SJSA1 (cell line): ENCODE data around the gene RBM4B. TPM values are rescaled to one million over a fixed set of nuclear protein-coding genes. Genes with fewer than 3 reads are reported as not detected.

Source experiments
- DNase-seq, 2 experiments: peaks; one replicate each; pipeline ENCODE4 v3.0.0-alpha.2; 2015 to 2020; ENCODE audit warnings: low spot score in 2 of 2, low read depth in 1 of 2
- H3K27ac ChIP-seq: fragments of 250-450 bp; sonication (Bioruptor Pico); 2 replicates; pipeline ENCODE4 v1.5.1; 2020; ENCODE audit warnings: mild to moderate bottlenecking, moderate library complexity
- H3K27me3 ChIP-seq: fragments of 250-450 bp; sonication (Bioruptor Pico); replicated peaks from 2 replicates; pipeline ENCODE4 v1.5.1; 2020; ENCODE audit warnings: mild to moderate bottlenecking, moderate library complexity
- H3K36me3 ChIP-seq: fragments of 250-450 bp; sonication (Bioruptor Pico); 2 replicates; pipeline ENCODE4 v1.5.1; 2020; ENCODE audit warnings: mild to moderate bottlenecking
- H3K4me1 ChIP-seq: fragments of 250-450 bp; sonication (Bioruptor Pico); replicated peaks from 2 replicates; pipeline ENCODE4 v1.6.1; 2021; ENCODE audit warnings: mild to moderate bottlenecking
- H3K4me3 ChIP-seq: fragments of 250-450 bp; sonication (Bioruptor Pico); 2 replicates; pipeline ENCODE4 v1.5.1; 2020; ENCODE audit warnings: mild to moderate bottlenecking
- H3K9me3 ChIP-seq: fragments of 250-450 bp; sonication (Bioruptor Pico); replicated peaks from 2 replicates; pipeline ENCODE4 v1.5.1; 2020; ENCODE audit warnings: mild to moderate bottlenecking
- total RNA-seq: library from RNA; depleted of rRNA; stranded (reverse); fragments of >200 nt; shearing (Covaris generic); gene quantifications from 2 replicates; pipeline ENCODE4 v1.2.3, GENCODE V29; 2014

Gene RBM4B
- total RNA-seq, 1 experiment from 2014 or later, result 47.8 TPM

DNA sequence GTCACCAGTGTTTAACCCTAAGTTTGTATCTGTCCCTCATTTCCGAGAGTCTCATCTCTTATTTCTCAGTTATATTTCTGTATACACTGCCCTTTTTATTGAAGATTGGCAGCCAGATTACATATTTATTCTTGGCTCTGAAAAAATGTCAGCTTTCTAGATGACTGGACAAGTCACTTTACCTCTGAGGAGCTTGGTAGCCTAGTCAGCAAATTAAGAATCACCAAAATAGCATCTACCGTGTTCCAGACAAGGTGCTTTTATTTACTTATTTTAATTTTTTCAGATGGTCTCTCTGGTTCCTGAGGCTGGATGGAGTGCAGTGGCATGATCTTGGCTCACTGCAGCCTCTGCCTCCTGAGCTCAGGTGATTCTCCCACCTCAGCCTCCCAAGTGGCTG, 44.7 kb downstream of the RBM4B start:
- peaks cover 8% of the 10 kb centered on the region for H3K4me1 ChIP-seq
- H3K27ac ChIP-seq, result no peak overlapping the region
- H3K4me3 ChIP-seq, result no peak overlapping the region
- DNase-seq, result no peak
- H3K36me3 ChIP-seq, result peaks cover 97% of the 10 kb centered on the region
- H3K27me3 ChIP-seq, result no peaks in the 10 kb centered on the region
- no peaks in the 10 kb centered on the region for H3K9me3 ChIP-seq

DNA sequence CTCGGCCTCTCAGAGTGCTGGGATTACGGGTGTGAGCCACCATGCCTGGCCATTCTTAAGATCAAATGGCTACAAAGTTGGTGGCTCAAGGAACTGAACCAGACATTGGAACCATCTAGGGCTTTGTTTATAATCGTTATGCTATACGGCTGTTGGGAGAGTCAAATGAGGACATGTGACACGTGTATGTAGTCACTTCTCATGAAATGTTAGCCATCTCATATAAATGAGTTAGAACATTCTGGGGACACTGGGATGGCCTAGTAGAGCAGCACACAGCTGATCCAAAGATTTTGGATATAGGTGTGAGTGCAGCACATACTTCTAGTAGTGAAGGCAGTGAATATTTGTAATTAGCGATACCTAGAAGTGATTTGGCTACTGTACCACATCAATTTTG, 45.8 kb downstream of the RBM4B start:
- H3K4me3 ChIP-seq, result no peak overlapping the region
- no peaks in the 10 kb centered on the region for H3K27me3 ChIP-seq
- peaks cover 98% of the 10 kb centered on the region for H3K36me3 ChIP-seq
- H3K9me3 ChIP-seq, result no peaks in the 10 kb centered on the region
- no peak for DNase-seq
- H3K4me1 ChIP-seq, result no peaks in the 10 kb centered on the region
- no peak overlapping the region for H3K27ac ChIP-seq

DNA sequence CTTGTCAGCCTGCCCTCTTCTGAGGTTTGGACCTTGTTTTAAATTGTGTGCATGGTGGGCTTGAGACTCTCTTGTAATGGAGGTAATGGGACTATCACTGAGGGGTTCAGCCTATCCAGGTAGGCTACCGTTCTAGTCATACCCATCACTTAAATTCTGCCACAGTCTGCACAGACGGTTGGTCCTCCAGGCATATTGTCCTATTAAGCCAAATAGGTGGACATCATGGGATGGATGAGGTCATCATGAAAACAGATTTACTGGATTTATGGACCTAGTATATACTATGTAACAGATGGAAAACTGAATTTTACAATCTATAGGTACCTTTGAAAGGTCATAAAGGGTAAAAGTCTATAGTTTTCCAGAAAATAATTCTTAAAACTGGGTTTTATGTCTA, 48.3 kb downstream of the RBM4B start:
- peaks cover 100% of the 10 kb centered on the region for H3K36me3 ChIP-seq
- H3K27ac ChIP-seq, result no peak overlapping the region
- H3K9me3 ChIP-seq, result no peaks in the 10 kb centered on the region
- no peak overlapping the region for H3K4me3 ChIP-seq
- no peak for DNase-seq
- H3K4me1 ChIP-seq, result no peaks in the 10 kb centered on the region
- H3K27me3 ChIP-seq, result no peaks in the 10 kb centered on the region

DNA sequence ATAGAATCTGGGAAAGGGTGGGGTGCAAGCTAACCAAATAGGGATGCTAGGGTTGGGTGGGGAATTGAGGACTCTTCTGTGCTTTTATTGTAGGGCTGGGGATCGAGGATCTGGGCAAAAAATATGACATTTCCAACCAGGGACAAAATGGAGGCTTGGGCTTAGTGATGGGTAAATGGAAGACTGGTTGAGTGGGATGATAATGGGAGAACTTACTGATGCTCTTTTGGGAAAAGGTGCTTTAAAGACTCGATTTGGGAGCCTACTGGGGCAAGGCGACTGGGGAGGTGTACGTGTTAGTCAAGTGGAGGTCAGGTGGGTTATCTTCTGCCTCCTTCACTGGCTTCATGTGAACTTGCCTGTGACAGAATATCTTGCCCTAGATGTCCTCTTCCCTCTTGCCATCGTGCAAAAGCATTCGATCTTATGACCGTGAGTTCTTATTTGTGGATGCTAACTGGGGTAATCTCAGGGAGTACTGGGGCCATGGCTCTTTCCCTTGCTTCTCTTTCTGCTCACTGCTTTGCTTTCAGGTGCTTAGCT, 49.6 kb downstream of the RBM4B start:
- H3K9me3 ChIP-seq, result no peaks in the 10 kb centered on the region
- no peak for DNase-seq
- no peak overlapping the region for H3K4me3 ChIP-seq
- no peaks in the 10 kb centered on the region for H3K27me3 ChIP-seq
- 0 out of 2 replicates have a peak, but pooled peaks cover 4% of the 10 kb centered on the region for H3K4me1 ChIP-seq
- no peak overlapping the region for H3K27ac ChIP-seq
- H3K36me3 ChIP-seq, result peaks cover 100% of the 10 kb centered on the region

DNA sequence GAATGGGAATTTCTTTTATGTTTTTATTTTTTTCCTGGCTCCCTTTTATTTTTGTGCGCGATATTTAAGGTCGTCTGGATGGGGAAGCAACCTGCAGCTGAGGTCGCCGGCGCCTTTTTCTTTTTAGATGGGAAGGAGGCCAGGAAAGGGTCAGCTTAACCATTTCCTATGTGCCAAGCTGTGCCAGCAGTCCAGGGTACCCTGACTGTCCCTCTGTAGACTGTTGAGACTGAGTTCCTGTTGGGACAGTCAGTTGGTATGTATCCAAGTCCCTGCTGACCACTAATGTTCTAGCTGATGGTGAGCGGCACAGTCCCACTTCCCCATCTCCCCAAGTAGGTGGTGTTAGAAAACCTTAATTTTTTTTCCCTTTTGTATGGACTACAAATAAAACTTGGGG, 50.8 kb downstream of the RBM4B start:
- Histone ChIP-seq H3K36me3 (peaks cover 100% of the 10 kb centered on the region), H3K4me3 (no peak overlapping the region)
- DNase-seq, result no peak

DNA sequence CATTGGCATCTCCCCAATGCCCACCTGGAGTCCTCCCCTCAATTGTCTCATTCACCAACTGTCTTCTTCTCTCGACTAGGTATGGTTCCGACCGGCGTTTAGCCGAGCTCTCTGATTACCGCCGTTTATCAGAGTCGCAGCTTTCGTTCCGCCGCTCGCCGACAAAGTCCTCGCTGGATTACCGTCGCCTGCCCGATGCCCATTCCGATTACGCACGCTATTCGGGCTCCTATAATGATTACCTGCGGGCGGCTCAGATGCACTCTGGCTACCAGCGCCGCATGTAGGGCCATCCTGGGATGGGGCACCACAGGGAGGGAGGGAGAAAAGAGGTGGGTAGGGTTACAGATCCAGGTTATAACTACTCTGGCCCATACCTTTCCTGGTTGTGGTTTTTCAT, 51.3 kb downstream of the RBM4B start:
- H3K36me3 ChIP-seq, result peaks cover 100% of the 10 kb centered on the region
- DNase-seq, result no peak

More for the DNA sequence above, 50.8 kb downstream of the RBM4B start:
- H3K4me1 ChIP-seq, result 0 out of 2 replicates have a peak, but pooled peaks cover 10% of the 10 kb centered on the region
- no peaks in the 10 kb centered on the region for H3K9me3 ChIP-seq
- H3K27ac ChIP-seq, result no peak overlapping the region
- H3K27me3 ChIP-seq, result no peaks in the 10 kb centered on the region

DNA sequence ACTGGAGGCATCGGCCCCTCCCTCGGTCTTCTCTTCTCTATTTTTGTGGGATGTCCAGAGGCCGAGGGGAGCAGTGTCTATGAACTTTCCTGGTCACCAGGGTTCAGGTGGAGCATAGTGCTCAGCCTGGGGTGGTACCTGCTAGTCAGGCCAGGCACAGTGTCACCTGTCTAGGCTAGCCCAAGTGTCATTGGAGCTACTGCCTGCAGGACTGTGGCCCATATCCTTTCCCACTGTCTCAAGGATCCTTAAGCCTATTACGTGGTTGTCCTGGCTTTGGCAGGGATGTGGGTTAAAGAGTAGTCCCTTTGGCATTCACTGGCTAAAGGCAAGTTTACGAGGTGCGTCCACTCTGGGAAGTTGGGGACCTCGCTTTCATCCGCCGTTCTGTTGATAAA, 51.9 kb downstream of the RBM4B start:
- Histone ChIP-seq H3K4me1 (0 out of 2 replicates have a peak, but pooled peaks cover 10% of the 10 kb centered on the region), H3K9me3 (no peaks in the 10 kb centered on the region), H3K27me3 (no peaks in the 10 kb centered on the region), H3K36me3 (peaks cover 98% of the 10 kb centered on the region), H3K4me3 (no peak overlapping the region), H3K27ac (no peak overlapping the region)
- no peak for DNase-seq

More for the DNA sequence above, 51.3 kb downstream of the RBM4B start:
- no peak overlapping the region for H3K4me3 ChIP-seq
- no peaks in the 10 kb centered on the region for H3K9me3 ChIP-seq
- H3K27me3 ChIP-seq, result no peaks in the 10 kb centered on the region
- H3K27ac ChIP-seq, result no peak overlapping the region
- H3K4me1 ChIP-seq, result 0 out of 2 replicates have a peak, but pooled peaks cover 10% of the 10 kb centered on the region

DNA sequence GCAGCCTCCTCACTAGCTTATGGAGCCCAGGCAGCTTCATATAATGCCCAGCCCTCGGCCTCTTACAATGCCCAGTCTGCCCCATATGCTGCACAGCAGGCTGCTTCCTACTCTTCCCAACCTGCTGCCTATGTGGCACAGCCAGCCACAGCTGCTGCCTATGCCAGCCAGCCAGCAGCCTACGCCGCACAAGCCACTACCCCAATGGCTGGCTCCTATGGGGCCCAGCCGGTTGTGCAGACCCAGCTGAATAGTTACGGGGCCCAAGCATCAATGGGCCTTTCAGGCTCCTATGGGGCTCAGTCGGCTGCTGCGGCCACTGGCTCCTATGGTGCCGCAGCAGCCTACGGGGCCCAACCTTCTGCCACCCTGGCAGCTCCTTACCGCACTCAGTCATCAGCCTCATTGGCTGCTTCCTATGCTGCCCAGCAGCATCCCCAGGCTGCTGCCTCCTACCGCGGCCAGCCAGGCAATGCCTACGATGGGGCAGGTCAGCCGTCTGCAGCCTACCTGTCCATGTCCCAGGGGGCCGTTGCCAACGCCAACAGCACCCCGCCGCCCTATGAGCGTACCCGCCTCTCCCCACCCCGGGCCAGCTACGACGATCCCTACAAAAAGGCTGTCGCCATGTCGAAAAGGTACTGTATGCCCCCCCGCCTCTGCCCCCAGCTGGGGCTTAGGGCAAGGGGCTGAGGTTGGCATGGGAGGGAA, 52.5 kb downstream of the RBM4B start:
- Histone ChIP-seq H3K9me3 (no peaks in the 10 kb centered on the region), H3K36me3 (peaks cover 98% of the 10 kb centered on the region), H3K27me3 (no peaks in the 10 kb centered on the region), H3K27ac (no peak overlapping the region), H3K4me3 (no peak overlapping the region), H3K4me1 (0 out of 2 replicates have a peak, but pooled peaks cover 10% of the 10 kb centered on the region)
- DNase-seq, result no peak

DNA sequence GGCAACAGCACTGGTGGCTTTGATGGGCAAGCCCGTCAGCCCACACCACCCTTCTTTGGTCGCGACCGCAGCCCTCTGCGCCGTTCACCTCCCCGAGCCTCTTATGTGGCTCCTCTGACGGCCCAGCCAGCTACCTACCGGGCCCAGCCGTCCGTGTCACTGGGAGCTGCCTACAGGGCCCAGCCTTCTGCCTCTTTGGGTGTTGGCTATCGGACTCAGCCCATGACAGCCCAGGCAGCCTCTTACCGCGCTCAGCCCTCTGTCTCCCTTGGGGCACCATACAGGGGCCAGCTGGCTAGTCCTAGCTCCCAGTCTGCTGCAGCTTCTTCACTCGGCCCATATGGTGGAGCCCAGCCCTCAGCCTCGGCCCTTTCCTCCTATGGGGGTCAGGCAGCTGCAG, 53.2 kb downstream of the RBM4B start:
- no peaks in the 10 kb centered on the region for H3K9me3 ChIP-seq
- no peak for DNase-seq
- 0 out of 2 replicates have a peak, but pooled peaks cover 13% of the 10 kb centered on the region for H3K4me1 ChIP-seq
- no peak overlapping the region for H3K4me3 ChIP-seq
- H3K27ac ChIP-seq, result no peak overlapping the region
- no peaks in the 10 kb centered on the region for H3K27me3 ChIP-seq
- H3K36me3 ChIP-seq, result peaks cover 96% of the 10 kb centered on the region

DNA sequence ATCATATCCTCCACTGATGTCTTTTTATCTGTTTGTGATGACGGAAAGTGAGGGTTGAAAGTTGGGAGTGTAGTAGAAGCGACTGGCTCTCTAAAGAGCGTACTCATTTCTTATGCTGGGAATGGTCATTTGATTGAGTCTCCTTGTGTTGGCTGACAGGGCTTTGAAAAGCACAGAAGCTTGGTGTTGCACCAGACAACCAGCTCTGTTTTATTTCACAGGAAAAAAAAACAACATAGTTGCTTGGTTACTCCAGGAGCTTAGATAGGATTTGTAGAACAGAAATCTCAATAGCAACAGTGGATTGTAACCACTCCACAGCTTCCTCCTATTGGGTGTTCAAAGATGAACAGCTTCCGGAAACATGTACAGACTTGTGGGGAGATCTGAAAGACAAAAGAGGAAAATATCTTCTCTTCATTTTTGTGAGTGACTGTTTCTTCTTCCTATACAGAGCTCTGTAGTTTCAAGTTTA, 58.6 kb downstream of the RBM4B start:
- Histone ChIP-seq H3K4me3 (peak overlapping the region; percentile 92), H3K4me1 (peaks cover 36% of the 10 kb centered on the region), H3K36me3 (peaks cover 73% of the 10 kb centered on the region), H3K27ac (peak overlapping the region; percentile 39), H3K27me3 (no peaks in the 10 kb centered on the region), H3K9me3 (no peaks in the 10 kb centered on the region)
- peak in 1 of 2 experiments; percentile 31 for DNase-seq

DNA sequence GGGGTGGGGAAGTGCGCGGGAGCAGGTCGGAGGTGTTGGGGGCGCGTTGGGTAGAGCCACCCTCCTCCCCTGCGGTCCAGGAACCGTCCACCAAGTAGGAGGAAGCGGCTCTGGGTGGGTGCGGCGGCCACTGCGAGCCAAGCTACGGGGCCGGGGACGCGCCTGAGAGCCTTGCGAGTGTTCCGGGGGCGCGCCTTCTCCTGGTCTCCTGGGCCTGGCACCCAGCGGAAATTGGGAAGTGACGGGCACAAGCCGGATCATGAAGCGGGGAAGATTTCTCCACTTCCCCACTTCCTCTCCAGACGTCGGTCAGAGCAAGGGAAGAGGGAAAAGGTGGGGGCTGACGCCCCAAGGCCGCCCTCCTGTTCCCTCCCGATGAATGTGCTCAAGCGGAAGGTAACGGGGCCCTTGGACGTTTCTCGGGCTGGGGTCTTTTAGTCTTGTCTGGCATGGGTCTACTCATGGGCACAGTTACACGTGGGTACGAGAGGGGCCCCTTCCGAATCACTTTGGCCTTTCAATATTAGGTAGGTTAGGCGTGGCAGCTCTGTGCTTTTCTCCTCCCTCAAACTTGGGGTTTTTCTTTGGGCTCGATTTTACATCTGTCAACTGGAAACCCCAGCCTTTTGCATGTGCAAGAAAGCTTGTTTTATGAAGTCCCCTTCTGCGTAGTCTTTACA, 60.4 kb downstream of the RBM4B start:
- no peak for DNase-seq
- no peaks in the 10 kb centered on the region for H3K27me3 ChIP-seq
- H3K4me3 ChIP-seq, result peak overlapping the region; percentile 92
- no peaks in the 10 kb centered on the region for H3K9me3 ChIP-seq
- peaks cover 55% of the 10 kb centered on the region for H3K36me3 ChIP-seq
- H3K4me1 ChIP-seq, result peaks cover 26% of the 10 kb centered on the region
- H3K27ac ChIP-seq, result peak overlapping the region; percentile 92

DNA sequence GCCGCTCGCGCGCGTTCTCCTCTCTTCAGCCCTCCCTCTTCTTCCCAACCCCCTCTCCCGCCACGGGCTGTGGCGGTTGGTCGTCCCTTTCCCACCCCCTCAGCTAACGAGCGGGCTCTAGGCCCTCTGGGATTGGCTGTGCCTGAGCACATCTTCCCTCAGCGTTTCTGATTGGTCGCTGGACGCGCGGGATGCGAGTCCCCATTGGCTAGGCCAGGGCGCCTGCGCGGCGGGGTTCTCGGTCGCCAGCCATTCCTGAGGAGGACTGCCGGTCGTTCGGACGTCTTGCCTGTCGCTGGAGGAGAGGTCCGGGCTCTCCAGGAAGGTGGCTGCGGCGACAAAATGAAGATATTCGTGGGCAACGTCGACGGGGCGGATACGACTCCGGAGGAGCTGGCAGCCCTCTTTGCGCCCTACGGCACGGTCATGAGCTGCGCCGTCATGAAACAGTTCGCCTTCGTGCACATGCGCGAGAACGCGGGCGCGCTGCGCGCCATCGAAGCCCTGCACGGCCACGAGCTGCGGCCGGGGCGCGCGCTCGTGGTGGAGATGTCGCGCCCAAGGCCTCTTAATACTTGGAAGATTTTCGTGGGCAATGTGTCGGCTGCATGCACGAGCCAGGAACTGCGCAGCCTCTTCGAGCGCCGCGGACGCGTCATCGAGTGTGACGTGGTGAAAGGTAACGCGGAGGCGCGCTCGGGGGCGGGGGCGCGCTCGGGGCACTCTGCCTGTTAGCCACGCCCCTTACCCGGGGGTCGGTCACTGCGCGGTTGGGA, 61.1 kb downstream of the RBM4B start, which contains the start of gene RBM14:
Gene RBM14, plus strand, starts transcription at position 252 of the 776 bp plus-strand sequence. Its CDS starts 91 bp downstream, at position 343.
- Histone ChIP-seq H3K36me3 (peaks cover 48% of the 10 kb centered on the region), H3K27ac (peak within 1 kb of the TSS; percentile 92), H3K9me3 (no peaks in the 10 kb centered on the region), H3K4me3 (peak within 1 kb of the TSS; percentile 92), H3K4me1 (peaks cover 26% of the 10 kb centered on the region), H3K27me3 (no peaks in the 10 kb centered on the region)
- DNase-seq, result peak; percentile 100
